GM12878 (cell line): ENCODE data around the gene DIP2A. TPM values are rescaled to one million over a fixed set of nuclear protein-coding genes. Genes with fewer than 3 reads are reported as not detected.

Source experiments
- ATAC-seq: fragments of 200-7000 bp; cut with Tn5 transposase; 3 replicates; pipeline ENCODE4 v1.9.1; 2020; ENCODE audit warnings: mild to moderate bottlenecking, moderate library complexity
- BruUV-seq: library from RNA; stranded (reverse); fragments of 400-500 nt; replicated peaks from 2 replicates; lab custom pipeline; 2021; lab: Mats Ljungman, UMichigan
- CTCF ChIA-PET: fragments of 300-600 bp; sonication (Branson Sonifier 250); formaldehyde crosslinking; extraction: SDS; loops from one replicate; lab custom pipeline; 2021; ENCODE audit warnings: inconsistent platforms; lab: Yijun Ruan, JAX
- POLR2A ChIA-PET: fragments of 350-600 bp; formaldehyde crosslinking; extraction: SDS; loops from one replicate; lab custom pipeline; 2021; ENCODE audit warnings: inconsistent platforms; lab: Charles Lee
- RAD21 ChIA-PET: fragments of 300-600 bp; sonication (Branson Sonifier 250); formaldehyde crosslinking; loops from one replicate; lab custom pipeline; 2023; ENCODE audit warnings: antibody characterized with exemption; ENCODE audit not compliant: unreplicated experiment; lab: Charles Lee
- SMC1A ChIA-PET: fragments of 300-600 bp; sonication (Branson Sonifier 250); formaldehyde crosslinking; loops from one replicate; lab custom pipeline; 2023; ENCODE audit not compliant: unreplicated experiment, uncharacterized antibody; lab: Charles Lee
- DNase-seq: peaks from one replicate; pipeline ENCODE4 v3.0.0-alpha.2; 2011; ENCODE audit warnings: low read depth, low spot score
- FAIRE-seq: peaks from 3 replicates; lab custom pipeline; 2011; peaks lifted over from hg19 to GRCh38; lab: Jason Lieb, UNC
- H2AFZ ChIP-seq: 2 replicates; pipeline ENCODE4 v1.6.0; 2011; ENCODE audit warnings: low read depth, low read length, control low read depth; ENCODE audit not compliant: control insufficient read depth
- H3K27ac ChIP-seq: 2 replicates; pipeline ENCODE4 v1.5.1; 2011; ENCODE audit warnings: control low read depth; ENCODE audit not compliant: control insufficient read depth, insufficient read depth
- H3K27me3 ChIP-seq, 2 experiments: replicated peaks in 1 of 2; 2 replicates each; pipeline versions ENCODE4 v1.6.0 to v1.6.1; 2011; ENCODE audit warnings: low read length in 1 of 2; ENCODE audit not compliant: control insufficient read depth in 2 of 2, insufficient read depth in 2 of 2
- H3K36me3 ChIP-seq, 2 experiments: 2 replicates each; pipeline ENCODE4 v1.5.1; 2011; ENCODE audit warnings: low read length in 1 of 2; ENCODE audit not compliant: control insufficient read depth in 2 of 2, insufficient read depth in 2 of 2
- H3K4me1 ChIP-seq: 2 replicates; pipeline ENCODE4 v1.6.1; 2011; ENCODE audit warnings: mild to moderate bottlenecking, low read length, moderate library complexity, mixed read lengths; ENCODE audit not compliant: control insufficient read depth, insufficient read depth
- H3K4me2 ChIP-seq: 2 replicates; pipeline ENCODE4 v1.6.0; 2011; ENCODE audit warnings: control low read depth; ENCODE audit not compliant: control insufficient read depth, insufficient read depth
- H3K4me3 ChIP-seq: fragments of 200-600 bp; sonication (generic); 2 replicates; pipeline ENCODE4 v1.5.1; 2016
- H3K79me2 ChIP-seq: 2 replicates; pipeline ENCODE4 v1.6.0; 2011; ENCODE audit warnings: low read length; ENCODE audit not compliant: control insufficient read depth, insufficient read depth
- H3K9ac ChIP-seq: 2 replicates; pipeline ENCODE4 v1.8.0; 2011; ENCODE audit warnings: low read length, control low read depth, mixed read lengths; ENCODE audit not compliant: control insufficient read depth, insufficient read depth
- H3K9me3 ChIP-seq: replicated peaks from 3 replicates; pipeline ENCODE4 v1.5.1; 2011; ENCODE audit warnings: mild to moderate bottlenecking, low read length; ENCODE audit not compliant: control insufficient read depth, insufficient read depth
- H4K20me1 ChIP-seq: 2 replicates; pipeline ENCODE4 v1.6.0; 2011; ENCODE audit not compliant: control insufficient read depth, insufficient read depth
- BCL11A ChIP-seq: IDR thresholded peaks from 2 replicates; pipeline ENCODE4 v1.6.1; 2011; ENCODE audit warnings: low read depth, low read length
- CBX3 ChIP-seq: fragments of 200-600 bp; sonication (generic); IDR thresholded peaks from 2 replicates; pipeline ENCODE4 v1.6.1; 2016; ENCODE audit warnings: low read depth, borderline replicate concordance
- DPF2 ChIP-seq: fragments of 450-650 bp; IDR thresholded peaks from 2 replicates; pipeline ENCODE4 v1.6.1; 2017; ENCODE audit warnings: mild to moderate bottlenecking
- EP300 ChIP-seq, 2 experiments: fragments of 150-350 bp in 1 of 2; IDR thresholded peaks; 2 replicates each; pipeline ENCODE4 v1.6.1; 2011 to 2012; ENCODE audit warnings: low read depth in 2 of 2, low read length in 2 of 2, borderline replicate concordance in 1 of 2, improper control_type of control experiment in 1 of 2, inconsistent platforms in 1 of 2; ENCODE audit not compliant: control insufficient read depth in 1 of 2
- GABPA ChIP-seq: IDR thresholded peaks from 2 replicates; pipeline ENCODE4 v1.6.1; 2014; ENCODE audit warnings: antibody characterized with exemption, low read depth, mild to moderate bottlenecking, inconsistent platforms
- IKZF2 ChIP-seq, 2 experiments: fragments of 450-650 bp; IDR thresholded peaks; 2 replicates each; pipeline ENCODE4 v1.6.1; 2017; ENCODE audit warnings: mild to moderate bottlenecking in 2 of 2, moderate library complexity in 2 of 2
- NFYA ChIP-seq: IDR thresholded peaks from 2 replicates; pipeline ENCODE4 v1.6.1; 2011; ENCODE audit warnings: low read depth, mild to moderate bottlenecking, low read length, improper control_type of control experiment, borderline replicate concordance
- RCOR1 ChIP-seq: conservative IDR thresholded peaks from 2 replicates; pipeline ENCODE4 v1.6.1; 2012; ENCODE audit warnings: low read depth, low read length, improper control_type of control experiment
- SIN3A ChIP-seq: IDR thresholded peaks from 2 replicates; pipeline ENCODE4 v1.6.1; 2012; ENCODE audit warnings: low read depth, low read length, improper control_type of control experiment
- SREBF2 ChIP-seq: IDR thresholded peaks from 2 replicates; pipeline ENCODE4 v1.6.1; 2012; ENCODE audit warnings: mild to moderate bottlenecking, low read length
- SUZ12 ChIP-seq: fragments of 200-600 bp; sonication (generic); IDR thresholded peaks from one replicate; pipeline ENCODE4 v1.6.1; 2018; ENCODE audit warnings: antibody characterized with exemption, mild to moderate bottlenecking; ENCODE audit not compliant: unreplicated experiment
- TARDBP ChIP-seq: IDR thresholded peaks from 2 replicates; pipeline ENCODE4 v1.6.1; 2016; ENCODE audit warnings: borderline replicate concordance
- ZNF207 ChIP-seq: fragments of 450-650 bp; IDR thresholded peaks from 2 replicates; pipeline ENCODE4 v1.6.1; 2014; ENCODE audit warnings: antibody characterized with exemption, mild to moderate bottlenecking, borderline replicate concordance
- WGBS: methylation state at CpG from one replicate; pipeline ENCODE4 v1.1.6; 2016; ENCODE audit warnings: low lambda C conversion rate; ENCODE audit not compliant: insufficient replicate concordance, insufficient coverage; ENCODE audit errors: missing lambda C conversion rate; 5-methylcytosine and 5-hydroxymethylcytosine counted together
- in situ Hi-C: fragments of 300-500 bp; cut with MboI; formaldehyde crosslinking; loops from 9 replicates; pipeline ENCODE4 v1.14.3; 2018; ENCODE audit warnings: mixed read lengths
- intact Hi-C: fragments of 100-400 bp; cut with micrococcal nuclease; formaldehyde crosslinking; loops from one replicate; pipeline ENCODE4 v1.14.2; 2022; ENCODE audit not compliant: unreplicated experiment
- polyA plus RNA-seq, 11 experiments: library from polyadenylated mRNA; depleted of rRNA in 4 of 11; unstranded in 6 of 11; stranded (reverse) in 5 of 11; fragments of >200 nt; fragmentation: Nextera tagmentation in 4 of 11; fragmentation: Illumina TruSeq in 1 of 11; extraction: Ambion mirVana in 4 of 11; extraction: Trizol in 1 of 11; gene quantifications; 1 replicate in 1 of 11; 2 replicates in 10 of 11; pipeline versions ENCODE4 v1.2.1 to v1.2.3, GENCODE V29; 2011 to 2016; ENCODE audit warnings: inconsistent platforms in 2 of 11, missing spikeins in 2 of 11, low read depth in 1 of 11
- total RNA-seq, 4 experiments: library from RNA; depleted of rRNA in 3 of 4; stranded (reverse); fragments of >200 nt in 3 of 4; fragmentation: Illumina TruSeq in 1 of 4; extraction: Trizol in 1 of 4; gene quantifications; 2 replicates each; pipeline versions ENCODE4 v1.2.1 to v1.2.3, GENCODE V29; 2013 to 2021
- TF ChIP-seq, protein P1 (sequence below): IDR thresholded peaks from 2 replicates; pipeline ENCODE4 v1.6.1; 2012; ENCODE audit warnings: low read depth, low read length, improper control_type of control experiment
- TF ChIP-seq, protein P2 (sequence below): IDR thresholded peaks from 2 replicates; pipeline ENCODE4 v1.6.1; 2011; ENCODE audit warnings: borderline replicate concordance, low read depth, mild to moderate bottlenecking, moderate library complexity, mixed read lengths, low read length; ENCODE audit not compliant: insufficient read depth; ENCODE audit errors: extremely low read length
- TF ChIP-seq, protein P3 (sequence below): IDR thresholded peaks from 2 replicates; pipeline ENCODE4 v1.6.1; 2012; ENCODE audit warnings: low read depth, low read length, improper control_type of control experiment
- TF ChIP-seq, protein P4 (sequence below): IDR thresholded peaks from 2 replicates; pipeline ENCODE4 v1.6.1; 2012; ENCODE audit warnings: low read length, inconsistent platforms
- TF ChIP-seq, protein P5 (sequence below): IDR thresholded peaks from 2 replicates; pipeline ENCODE4 v1.6.1; 2012; ENCODE audit warnings: low read depth, low read length, improper control_type of control experiment

Gene DIP2A
- total and polyA plus RNA-seq, 10 of the 15 experiments (the other 5 are each of a cell fraction or from before 2014, with no cell fraction given): 1.7 to 25.5 (median 12.2) TPM

DNA sequence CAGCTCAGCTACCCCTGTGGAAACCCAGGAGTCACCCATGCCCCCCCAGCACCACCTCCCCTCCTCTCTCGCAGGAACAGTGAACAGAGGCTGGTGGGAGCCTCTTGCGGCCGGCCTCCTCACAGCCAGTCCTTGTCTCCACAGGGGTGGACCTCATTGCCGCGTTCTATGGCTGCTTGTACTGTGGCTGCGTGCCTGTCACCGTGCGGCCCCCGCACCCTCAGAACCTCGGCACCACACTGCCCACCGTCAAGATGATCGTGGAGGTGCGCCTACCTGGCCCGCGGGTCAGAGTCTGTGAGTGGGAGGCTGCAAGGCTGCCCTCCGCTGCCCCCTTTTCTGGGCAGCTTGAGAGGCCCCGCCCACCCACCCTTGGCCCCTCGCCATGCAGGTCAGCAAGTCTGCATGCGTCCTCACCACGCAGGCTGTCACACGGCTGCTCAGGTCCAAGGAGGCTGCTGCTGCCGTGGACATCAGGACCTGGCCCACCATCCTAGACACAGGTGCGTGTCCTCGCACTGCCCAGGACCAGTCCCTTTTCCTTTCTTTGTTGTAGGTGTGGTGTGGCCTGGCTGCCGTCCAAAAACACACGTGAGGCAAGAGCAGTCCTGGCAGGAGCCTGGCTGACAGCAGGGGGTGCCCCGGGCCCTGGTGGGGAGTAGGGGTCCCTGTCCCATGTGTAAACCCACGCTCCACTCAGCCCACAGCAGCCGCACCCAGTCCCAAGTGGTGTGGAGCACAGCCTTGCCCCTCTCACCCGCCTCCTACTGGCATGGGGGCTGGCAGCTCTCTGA, 95.9 kb downstream of the DIP2A start:
- intact Hi-C loops: no loop called here

More for the DNA sequence above, 95.9 kb downstream of the DIP2A start:
- ATAC-seq: no peak
- SMC1A ChIA-PET: no interaction called here
- Histone ChIP-seq H2AFZ (no peak overlapping the region), H3K4me1 (peaks cover 2% of the 10 kb centered on the region), H3K27ac (no peak overlapping the region), H3K36me3 (peaks cover 4 to 12% of the 10 kb centered on the region in 2 experiments; a peak in 3 of 4 replicates), H3K79me2 (no peaks in the 10 kb centered on the region), H3K4me3 (no peak overlapping the region), H4K20me1 (no peaks in the 10 kb centered on the region), H3K9me3 (no peaks in the 10 kb centered on the region), H3K4me2 (no peak overlapping the region), H3K9ac (no peak overlapping the region), H3K27me3 (no peaks in the 10 kb centered on the region)
- RAD21 ChIA-PET: no interaction called here
- FAIRE-seq: no peak
- DNase-seq: no peak
- 99% methylated on average over 22 of the region's 30 CpGs for WGBS
- in situ Hi-C loops: no loop called here
- POLR2A ChIA-PET: no interaction called here
- TF ChIP-seq EP300 (IDR thresholded peaks at IDR 0.05; ENCODE audit: borderline replicate concordance in 1 of 2, control insufficient read depth in 1 of 2, low read depth in 2 of 2, low read length in 2 of 2) (no peak), RCOR1 (no peak), BCL11A (no peak), TARDBP (no peak), ZNF207 (no peak), CBX3 (no peak), SIN3A (no peak), DPF2 (no peak), GABPA (no peak), NFYA (no peak), SUZ12 (no peak), SREBF2 (no peak), IKZF2 (IDR thresholded peaks at IDR 0.05) (no peak)
- TF ChIP-seq, protein P1, sequence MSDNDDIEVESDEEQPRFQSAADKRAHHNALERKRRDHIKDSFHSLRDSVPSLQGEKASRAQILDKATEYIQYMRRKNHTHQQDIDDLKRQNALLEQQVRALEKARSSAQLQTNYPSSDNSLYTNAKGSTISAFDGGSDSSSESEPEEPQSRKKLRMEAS: no peak
- TF ChIP-seq, protein P2, sequence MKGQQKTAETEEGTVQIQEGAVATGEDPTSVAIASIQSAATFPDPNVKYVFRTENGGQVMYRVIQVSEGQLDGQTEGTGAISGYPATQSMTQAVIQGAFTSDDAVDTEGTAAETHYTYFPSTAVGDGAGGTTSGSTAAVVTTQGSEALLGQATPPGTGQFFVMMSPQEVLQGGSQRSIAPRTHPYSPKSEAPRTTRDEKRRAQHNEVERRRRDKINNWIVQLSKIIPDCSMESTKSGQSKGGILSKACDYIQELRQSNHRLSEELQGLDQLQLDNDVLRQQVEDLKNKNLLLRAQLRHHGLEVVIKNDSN: no peak
- TF ChIP-seq, protein P3, sequence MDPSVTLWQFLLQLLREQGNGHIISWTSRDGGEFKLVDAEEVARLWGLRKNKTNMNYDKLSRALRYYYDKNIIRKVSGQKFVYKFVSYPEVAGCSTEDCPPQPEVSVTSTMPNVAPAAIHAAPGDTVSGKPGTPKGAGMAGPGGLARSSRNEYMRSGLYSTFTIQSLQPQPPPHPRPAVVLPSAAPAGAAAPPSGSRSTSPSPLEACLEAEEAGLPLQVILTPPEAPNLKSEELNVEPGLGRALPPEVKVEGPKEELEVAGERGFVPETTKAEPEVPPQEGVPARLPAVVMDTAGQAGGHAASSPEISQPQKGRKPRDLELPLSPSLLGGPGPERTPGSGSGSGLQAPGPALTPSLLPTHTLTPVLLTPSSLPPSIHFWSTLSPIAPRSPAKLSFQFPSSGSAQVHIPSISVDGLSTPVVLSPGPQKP: no peak
- TF ChIP-seq, protein P4, sequence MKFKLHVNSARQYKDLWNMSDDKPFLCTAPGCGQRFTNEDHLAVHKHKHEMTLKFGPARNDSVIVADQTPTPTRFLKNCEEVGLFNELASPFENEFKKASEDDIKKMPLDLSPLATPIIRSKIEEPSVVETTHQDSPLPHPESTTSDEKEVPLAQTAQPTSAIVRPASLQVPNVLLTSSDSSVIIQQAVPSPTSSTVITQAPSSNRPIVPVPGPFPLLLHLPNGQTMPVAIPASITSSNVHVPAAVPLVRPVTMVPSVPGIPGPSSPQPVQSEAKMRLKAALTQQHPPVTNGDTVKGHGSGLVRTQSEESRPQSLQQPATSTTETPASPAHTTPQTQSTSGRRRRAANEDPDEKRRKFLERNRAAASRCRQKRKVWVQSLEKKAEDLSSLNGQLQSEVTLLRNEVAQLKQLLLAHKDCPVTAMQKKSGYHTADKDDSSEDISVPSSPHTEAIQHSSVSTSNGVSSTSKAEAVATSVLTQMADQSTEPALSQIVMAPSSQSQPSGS: no peak
- TF ChIP-seq, protein P5, sequence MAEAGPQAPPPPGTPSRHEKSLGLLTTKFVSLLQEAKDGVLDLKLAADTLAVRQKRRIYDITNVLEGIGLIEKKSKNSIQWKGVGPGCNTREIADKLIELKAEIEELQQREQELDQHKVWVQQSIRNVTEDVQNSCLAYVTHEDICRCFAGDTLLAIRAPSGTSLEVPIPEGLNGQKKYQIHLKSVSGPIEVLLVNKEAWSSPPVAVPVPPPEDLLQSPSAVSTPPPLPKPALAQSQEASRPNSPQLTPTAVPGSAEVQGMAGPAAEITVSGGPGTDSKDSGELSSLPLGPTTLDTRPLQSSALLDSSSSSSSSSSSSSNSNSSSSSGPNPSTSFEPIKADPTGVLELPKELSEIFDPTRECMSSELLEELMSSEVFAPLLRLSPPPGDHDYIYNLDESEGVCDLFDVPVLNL: no peak
- CTCF ChIA-PET: no interaction called here
- BruUV-seq: no TSS peak
